Stomach (tissue), 9 donors: Measurements from ENCODE around the gene ARL2BP. TPM values are rescaled to one million over a fixed set of nuclear protein-coding genes. Genes with fewer than 3 reads are reported as not detected.
A peak's percentile ranks its signal among the peaks of the same experiment; 100 is the strongest.

Source experiments
- DNase-seq, 2 donors: peaks; one replicate each; pipeline versions ENCODE4 v3.0.0 to v3.0.0-alpha.2; 2013 to 2019
- H3K27ac ChIP-seq, 5 donors: fragments of 200-600 bp in 4 of 5; sonication (generic) in 4 of 5; one replicate each; pipeline ENCODE4 v1.5.1; 2013 to 2019; ENCODE audit warnings: mild to moderate bottlenecking in 1 of 5, moderate library complexity in 1 of 5
- H3K27me3 ChIP-seq, 3 donors: fragments of 200-600 bp; sonication (generic); one replicate each; pipeline ENCODE4 v1.5.1; 2017 to 2019; ENCODE audit warnings: mixed run types in 1 of 3
- H3K36me3 ChIP-seq, 4 donors: fragments of 200-600 bp; sonication (generic); 1 replicate in 3 of 4; 2 replicates in 1 of 4; pipeline ENCODE4 v1.5.1; 2016 to 2019
- H3K4me1 ChIP-seq, 4 donors: fragments of 200-600 bp; sonication (generic); one replicate each; pipeline ENCODE4 v1.5.1; 2016 to 2019
- H3K4me3 ChIP-seq, 4 donors: fragments of 200-600 bp; sonication (generic) in 3 of 4; one replicate each; pipeline ENCODE4 v1.5.1; 2016 to 2019; ENCODE audit warnings: mild to moderate bottlenecking in 1 of 4
- H3K9me3 ChIP-seq, 4 donors: fragments of 200-600 bp; sonication (generic); one replicate each; pipeline ENCODE4 v1.5.1; 2016 to 2019
- EP300 ChIP-seq: sonication (generic); formaldehyde crosslinking; IDR thresholded peaks from one replicate; pipeline ENCODE4 v1.6.1; 2017; ENCODE audit warnings: antibody characterized with exemption
- POLR2A ChIP-seq, 4 donors: fragments of 450-650 bp; IDR thresholded peaks; one replicate each; pipeline ENCODE4 v1.6.1; 2016; ENCODE audit warnings: antibody characterized with exemption in 4 of 4, control low read depth in 2 of 4, mild to moderate bottlenecking in 1 of 4, moderate library complexity in 1 of 4
- POLR2AphosphoS5 ChIP-seq, 3 donors: sonication (generic); formaldehyde crosslinking; IDR thresholded peaks; one replicate each; pipeline ENCODE4 v1.6.1; 2016; ENCODE audit warnings: antibody characterized with exemption in 3 of 3
- WGBS, 5 donors: extraction: QIAGEN DNeasy Blood & Tissue Kit in 3 of 5; methylation state at CpG; one replicate each; pipeline versions ENCODE4 v1.1.5 to v1.1.7; 2013 to 2018; 5-methylcytosine and 5-hydroxymethylcytosine counted together
- intact Hi-C: fragments of 100-400 bp; cut with DNase I; formaldehyde crosslinking; loops from one replicate; pipeline ENCODE4 v1.15.1; 2023; ENCODE audit warnings: low total_unique reads
- polyA plus RNA-seq, 3 donors: library from polyadenylated mRNA; stranded (reverse); fragments of 200-250 nt; gene quantifications; one replicate each; pipeline ENCODE4 v1.2.3, GENCODE V29; 2013
- total RNA-seq, 5 donors: library from RNA; depleted of rRNA; stranded (reverse); fragments of >200 nt; gene quantifications; one replicate each; pipeline versions ENCODE4 v1.1.0 to v1.2.3, GENCODE V29; 2014 to 2016
- TF ChIP-seq, protein P1 (sequence below), 7 experiments: fragments of 450-650 bp in 4 of 7; fragments of 200-600 bp in 3 of 7; sonication (generic) in 3 of 7; IDR thresholded peaks; one replicate each; pipeline ENCODE4 v1.5.1; 2016 to 2019; ENCODE audit warnings: antibody characterized with exemption in 7 of 7, control low read depth in 2 of 7, mild to moderate bottlenecking in 1 of 7
- donor health status: healthy with polysubstance abuse.
- donor health status: Bipolar disorder and iron deficiency.
- donor health status: healthy.

ARL2BP gene
- total and polyA plus RNA-seq, 8 donors: 15.6 to 61.6 (median 43.2) TPM

DNA sequence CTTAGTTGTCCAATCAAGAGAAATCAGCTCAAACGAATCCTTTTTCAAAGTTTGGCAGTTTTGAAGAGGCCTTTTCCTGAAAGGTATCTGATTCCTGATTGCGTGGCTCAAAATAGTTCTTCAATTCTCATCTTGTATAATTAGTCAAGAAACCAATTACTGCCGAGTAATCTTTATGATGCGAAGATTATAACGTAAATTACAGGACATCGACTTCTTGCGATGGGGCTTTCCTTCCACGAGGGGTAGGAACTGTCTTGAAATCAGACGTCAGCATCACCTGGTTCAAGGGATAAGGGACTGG, 644 bp upstream of the ARL2BP start:
- Histone ChIP-seq H3K27ac (peak overlapping the region; percentile 93 to 97 (median 94)), H3K27me3 (no peaks in the 10 kb centered on the region), H3K9me3 (no peaks in the 10 kb centered on the region), H3K4me1 (peaks cover 14 to 41% (median 27%) of the 10 kb centered on the region in 4 donors), H3K36me3 (peaks cover 10 to 37% (median 33%) of the 10 kb centered on the region in 4 donors), H3K4me3 (peak overlapping the region; percentile 62 to 77 (median 67))
- TF ChIP-seq, protein P1, sequence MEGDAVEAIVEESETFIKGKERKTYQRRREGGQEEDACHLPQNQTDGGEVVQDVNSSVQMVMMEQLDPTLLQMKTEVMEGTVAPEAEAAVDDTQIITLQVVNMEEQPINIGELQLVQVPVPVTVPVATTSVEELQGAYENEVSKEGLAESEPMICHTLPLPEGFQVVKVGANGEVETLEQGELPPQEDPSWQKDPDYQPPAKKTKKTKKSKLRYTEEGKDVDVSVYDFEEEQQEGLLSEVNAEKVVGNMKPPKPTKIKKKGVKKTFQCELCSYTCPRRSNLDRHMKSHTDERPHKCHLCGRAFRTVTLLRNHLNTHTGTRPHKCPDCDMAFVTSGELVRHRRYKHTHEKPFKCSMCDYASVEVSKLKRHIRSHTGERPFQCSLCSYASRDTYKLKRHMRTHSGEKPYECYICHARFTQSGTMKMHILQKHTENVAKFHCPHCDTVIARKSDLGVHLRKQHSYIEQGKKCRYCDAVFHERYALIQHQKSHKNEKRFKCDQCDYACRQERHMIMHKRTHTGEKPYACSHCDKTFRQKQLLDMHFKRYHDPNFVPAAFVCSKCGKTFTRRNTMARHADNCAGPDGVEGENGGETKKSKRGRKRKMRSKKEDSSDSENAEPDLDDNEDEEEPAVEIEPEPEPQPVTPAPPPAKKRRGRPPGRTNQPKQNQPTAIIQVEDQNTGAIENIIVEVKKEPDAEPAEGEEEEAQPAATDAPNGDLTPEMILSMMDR (IDR thresholded peaks at IDR 0.05): no peak
- TF ChIP-seq POLR2A (IDR thresholded peaks at IDR 0.05) (no peak), EP300 (no peak), POLR2AphosphoS5 (IDR thresholded peaks at IDR 0.05) (no peak)
- DNase-seq: no peak
- intact Hi-C loops: no loop called here
- 7 to 8% (median 7%) methylated on average over 9 of the region's 9 CpGs for WGBS, 5 donors

DNA sequence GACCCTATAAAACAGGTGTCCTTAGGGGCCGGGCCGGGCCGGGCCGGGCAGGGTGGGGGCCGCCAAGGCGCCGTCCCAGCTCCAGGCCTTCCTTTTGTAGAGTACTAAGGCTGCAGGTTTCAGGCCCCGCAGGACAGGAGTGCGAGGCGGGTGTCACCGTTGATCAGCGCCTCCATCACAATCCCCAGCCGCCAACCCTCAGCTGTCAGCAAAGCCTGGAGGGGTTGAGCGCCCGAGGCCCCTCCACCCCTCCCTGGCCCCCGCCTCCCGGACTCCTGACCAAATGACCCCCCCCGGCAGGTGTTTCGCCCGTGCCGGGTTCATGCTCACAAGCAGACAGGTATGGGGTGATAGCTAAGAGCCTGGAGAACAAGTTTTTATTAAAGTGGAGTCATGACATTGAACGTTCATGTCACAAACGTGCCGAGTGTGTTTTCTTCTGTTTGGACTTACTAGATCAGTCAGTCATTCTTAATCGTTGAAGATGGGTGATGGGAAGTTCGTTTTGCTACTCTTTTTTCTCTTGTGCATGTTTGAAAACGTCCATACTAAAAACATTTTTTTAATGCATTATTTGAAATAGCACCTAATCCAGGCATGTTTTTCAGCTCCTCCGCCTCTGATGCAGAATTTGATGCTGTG, 534 bp downstream of the ARL2BP start:
- 2 to 6% (median 5%) methylated on average over 19 to 28 of the region's 28 CpGs for WGBS, 5 donors
- no peaks in the 10 kb centered on the region for H3K27me3 ChIP-seq
- peak overlapping the region; percentile 93 to 97 (median 94) for H3K27ac ChIP-seq
- H3K36me3 ChIP-seq: peaks cover 20 to 37% (median 34%) of the 10 kb centered on the region in 4 donors
- DNase-seq: peak; percentile 40 to 72
- no peaks in the 10 kb centered on the region for H3K9me3 ChIP-seq
- peaks cover 14 to 41% (median 27%) of the 10 kb centered on the region in 4 donors for H3K4me1 ChIP-seq
- TF ChIP-seq, protein P1 (IDR thresholded peaks at IDR 0.05): no peak
- TF ChIP-seq POLR2A (IDR thresholded peaks at IDR 0.05) (no peak), POLR2AphosphoS5 (IDR thresholded peaks at IDR 0.05) (no peak), EP300 (no peak)
- intact Hi-C loops: no loop called here
- H3K4me3 ChIP-seq: peak overlapping the region; percentile 62 to 77 (median 67)

DNA sequence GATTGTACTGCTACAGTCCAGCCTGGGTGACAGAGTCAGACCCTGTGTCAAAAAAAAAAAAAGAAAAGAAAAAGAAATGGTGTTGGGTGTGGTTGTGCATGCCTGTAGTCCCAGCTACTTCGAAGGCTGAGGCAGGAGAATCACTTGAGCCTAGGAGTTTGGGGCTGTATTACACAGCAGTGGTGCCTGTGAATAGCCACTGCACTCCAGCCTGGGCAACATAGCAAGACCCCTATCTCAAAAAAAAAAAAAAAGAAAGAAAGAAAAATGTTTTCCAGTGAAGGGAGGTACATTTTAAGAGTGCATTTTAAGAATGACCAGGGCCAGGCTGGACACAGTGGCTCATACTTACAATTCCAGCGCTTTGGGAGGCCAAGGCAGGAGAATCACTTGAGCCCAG, 6.3 kb downstream of the ARL2BP start:
- peaks cover 6 to 36% (median 13%) of the 10 kb centered on the region in 4 donors for H3K4me1 ChIP-seq
- H3K9me3 ChIP-seq: no peaks in the 10 kb centered on the region
- H3K27me3 ChIP-seq: no peaks in the 10 kb centered on the region
- intact Hi-C loops: no loop called here
- 90 to 95% (median 92%) methylated on average over 2 of the region's 2 CpGs for WGBS, 5 donors
- TF ChIP-seq, protein P1 (IDR thresholded peaks at IDR 0.05): no peak
- TF ChIP-seq EP300 (no peak), POLR2A (IDR thresholded peaks at IDR 0.05) (no peak), POLR2AphosphoS5 (IDR thresholded peaks at IDR 0.05) (no peak)
- H3K4me3 ChIP-seq: no peak overlapping the region
- no peak for DNase-seq
- H3K27ac ChIP-seq: no peak overlapping the region
- H3K36me3 ChIP-seq: peaks cover 63 to 94% (median 90%) of the 10 kb centered on the region in 4 donors

DNA sequence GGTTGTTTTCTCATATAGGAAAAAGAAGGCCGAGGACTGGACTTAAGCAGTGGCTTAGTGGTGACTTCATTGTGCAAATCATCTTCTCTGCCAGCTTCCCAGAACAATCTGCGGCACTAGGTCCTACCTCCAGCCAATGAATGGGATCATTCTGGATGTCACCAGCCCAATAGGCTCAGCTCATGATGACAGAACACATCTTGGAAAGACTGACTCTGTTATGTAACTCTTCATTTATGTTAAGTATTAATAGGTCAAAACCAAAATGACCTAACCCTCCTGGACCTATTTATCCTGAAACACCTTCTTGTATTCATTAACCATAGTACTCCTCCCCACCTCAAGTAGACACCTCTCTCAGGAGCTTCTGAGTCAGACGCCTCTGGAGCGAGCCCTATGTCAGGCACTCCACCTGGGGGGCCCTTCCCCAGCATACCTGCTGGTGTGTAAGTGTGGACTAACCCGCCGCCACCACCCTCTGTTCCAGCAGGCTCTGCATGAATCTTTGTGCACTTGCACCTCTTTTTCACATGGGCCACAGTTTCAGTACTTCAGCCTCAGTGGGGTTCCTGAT, 7.2 kb downstream of the ARL2BP start:
- intact Hi-C loops: no loop called here
- H3K4me3 ChIP-seq: no peak overlapping the region
- 90 to 94% (median 92%) methylated on average over 6 of the region's 6 CpGs for WGBS, 5 donors
- TF ChIP-seq EP300: no peak
- no peak for TF ChIP-seq POLR2A (IDR thresholded peaks at IDR 0.05)
- no peak for TF ChIP-seq POLR2AphosphoS5 (IDR thresholded peaks at IDR 0.05)
- TF ChIP-seq, protein P1 (IDR thresholded peaks at IDR 0.05): no peak
- peaks cover 70 to 100% (median 96%) of the 10 kb centered on the region in 4 donors for H3K36me3 ChIP-seq
- no peaks in the 10 kb centered on the region for H3K27me3 ChIP-seq
- peak overlapping the region in 2 of 5 donors; percentile 21 to 24 for H3K27ac ChIP-seq
- H3K9me3 ChIP-seq: no peaks in the 10 kb centered on the region
- DNase-seq: no peak
- peaks cover 0 to 28% (median 9%) of the 10 kb centered on the region in 4 donors for H3K4me1 ChIP-seq
